ENCODE measurements around the gene ACTL6A. TPM values are rescaled to one million over a fixed set of nuclear protein-coding genes. Genes with fewer than 3 reads are reported as not detected.

ACTL6A gene
- 71.8 and 75.1 TPM in 2 replicates for total RNA-seq (2014; rRNA removed; shearing (Covaris generic))

GRCh38 chr3:179562591-179563270, at the start of gene ACTL6A:
Gene ACTL6A, plus strand, starts transcription at chr3:179562926. Its CDS starts 167 bp downstream, at chr3:179563093.

GRCh38 chr3:179604321-179605078, 41.8 kb downstream of the ACTL6A start, which contains the start of the genes MRPL47 and NDUFB5:
Gene MRPL47, minus strand, starts transcription at chr3:179604638. Its CDS starts 14 bp downstream, at chr3:179604624.
Gene NDUFB5, plus strand, starts transcription at chr3:179604794. Its CDS starts 22 bp downstream, at chr3:179604816.

Small RNA genes lying within 50 kb of the gene (small RNA-seq; reads per million reads assigned to genes)
- gene AC090425.1 (not detected), gene RF01210 (not detected)

Other genes with a start within 250 kb of the ACTL6A start
- gene ZNF639, start 239.9 kb upstream of the ACTL6A start, total RNA-seq (2014; rRNA removed; shearing (Covaris generic)), result 34.3 and 36.5 TPM in 2 replicates
- 28.6 and 34.6 TPM in 2 replicates for gene MFN1, start 215.2 kb upstream of the ACTL6A start, total RNA-seq (2014; rRNA removed; shearing (Covaris generic))
- gene GNB4, start 111.5 kb upstream of the ACTL6A start, total RNA-seq (2014; rRNA removed; shearing (Covaris generic)), result 11.1 and 11.9 TPM in 2 replicates
- gene MRPL47, start 41.7 kb downstream of the ACTL6A start, total RNA-seq (2014; rRNA removed; shearing (Covaris generic)), result 67.2 and 79.0 TPM in 2 replicates
- 93.7 and 115 TPM in 2 replicates for gene NDUFB5, start 41.9 kb downstream of the ACTL6A start, total RNA-seq (2014; rRNA removed; shearing (Covaris generic))
- gene USP13, start 90.1 kb downstream of the ACTL6A start, total RNA-seq (2014; rRNA removed; shearing (Covaris generic)), result 9.5 and 10.7 TPM in 2 replicates

All from A375 (cell line).